Duodenal mucosa (tissue), 2 donors: ENCODE measurements around the gene PIK3R6.

Experiments
- H3K27ac ChIP-seq: one replicate; pipeline ENCODE4 v1.7.0; 2013; ENCODE audit warnings: low read depth, low read length
- H3K27me3 ChIP-seq, 2 donors: one replicate each; pipeline ENCODE4 v1.7.0; 2013; ENCODE audit warnings: low read length in 2 of 2, control low read depth in 1 of 2; ENCODE audit not compliant: insufficient read depth in 2 of 2, control insufficient read depth in 1 of 2
- H3K36me3 ChIP-seq, 2 donors: one replicate each; pipeline ENCODE4 v1.7.0; 2013; ENCODE audit warnings: low read length in 2 of 2, control low read depth in 1 of 2; ENCODE audit not compliant: insufficient read depth in 2 of 2, control insufficient read depth in 1 of 2
- H3K4me1 ChIP-seq, 2 donors: one replicate each; pipeline ENCODE4 v1.7.0; 2013; ENCODE audit warnings: low read length in 2 of 2, control low read depth in 1 of 2; ENCODE audit not compliant: insufficient read depth in 2 of 2, control insufficient read depth in 1 of 2
- H3K4me3 ChIP-seq, 2 donors: one replicate each; pipeline ENCODE4 v1.7.0; 2013; ENCODE audit warnings: low read length in 2 of 2, low read depth in 1 of 2
- H3K9ac ChIP-seq, 2 donors: one replicate each; pipeline ENCODE4 v1.7.0; 2013; ENCODE audit warnings: low read length in 2 of 2, low read depth in 1 of 2
- H3K9me3 ChIP-seq, 2 donors: one replicate each; pipeline ENCODE4 v1.7.0; 2013; ENCODE audit warnings: low read length in 2 of 2, control low read depth in 1 of 2; ENCODE audit not compliant: control insufficient read depth in 1 of 2

The PIK3R6 gene

DNA sequence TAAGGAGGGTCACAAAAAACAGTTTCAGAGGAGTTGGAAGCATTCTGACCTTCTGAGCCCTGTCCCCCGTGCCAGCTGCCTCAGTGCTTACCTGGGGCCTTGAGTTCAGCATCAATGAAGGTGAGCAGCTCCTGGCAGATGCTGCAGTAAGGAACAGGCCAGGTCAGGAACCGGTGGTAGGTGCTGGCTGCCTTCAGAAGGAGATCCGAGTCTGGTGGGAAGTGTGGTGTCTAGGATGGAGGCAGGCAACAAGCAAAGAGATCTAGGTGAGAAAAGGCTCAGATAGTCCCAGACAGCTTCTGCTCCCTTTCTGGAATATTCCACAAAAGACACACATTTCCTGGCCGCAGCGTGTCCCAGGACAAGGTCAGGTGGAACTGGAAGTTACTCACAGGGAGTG, 37.2 kb upstream of the PIK3R6 start:
- H3K9me3 ChIP-seq = no peaks in the 10 kb centered on the region
- H3K4me1 ChIP-seq = peaks cover 0 to 6% of the 10 kb centered on the region in 2 donors
- H3K36me3 ChIP-seq = peaks cover 5 to 7% of the 10 kb centered on the region in 2 donors
- no peak overlapping the region for H3K27ac ChIP-seq
- H3K27me3 ChIP-seq = no peaks in the 10 kb centered on the region
- no peak overlapping the region for H3K4me3 ChIP-seq
- H3K9ac ChIP-seq = no peak overlapping the region

DNA sequence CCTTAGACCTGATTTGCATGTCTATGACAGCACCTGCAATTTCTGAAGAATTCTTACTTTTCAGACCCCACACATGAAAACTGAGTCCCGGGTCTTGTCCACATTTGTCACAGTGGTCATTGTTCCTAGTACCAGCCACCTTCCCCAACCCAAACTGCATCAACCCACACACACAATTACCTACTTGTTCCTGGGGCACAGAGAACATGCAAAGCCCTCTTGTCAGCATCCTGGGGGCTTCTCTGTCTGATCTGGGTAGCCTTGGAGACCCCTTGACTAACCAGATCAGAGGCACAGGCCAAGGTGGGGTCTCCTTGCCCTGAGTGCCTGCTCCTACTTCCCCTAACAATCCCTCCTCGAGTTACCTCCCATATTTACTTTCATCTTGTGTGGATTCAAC, 36.7 kb upstream of the PIK3R6 start:
- no peaks in the 10 kb centered on the region for H3K27me3 ChIP-seq
- H3K4me3 ChIP-seq = no peak overlapping the region
- H3K9me3 ChIP-seq = no peaks in the 10 kb centered on the region
- H3K9ac ChIP-seq = no peak overlapping the region
- peaks cover 5% of the 10 kb centered on the region in 2 donors for H3K36me3 ChIP-seq
- peaks cover 4 to 6% of the 10 kb centered on the region in 2 donors for H3K4me1 ChIP-seq
- H3K27ac ChIP-seq = no peak overlapping the region

DNA sequence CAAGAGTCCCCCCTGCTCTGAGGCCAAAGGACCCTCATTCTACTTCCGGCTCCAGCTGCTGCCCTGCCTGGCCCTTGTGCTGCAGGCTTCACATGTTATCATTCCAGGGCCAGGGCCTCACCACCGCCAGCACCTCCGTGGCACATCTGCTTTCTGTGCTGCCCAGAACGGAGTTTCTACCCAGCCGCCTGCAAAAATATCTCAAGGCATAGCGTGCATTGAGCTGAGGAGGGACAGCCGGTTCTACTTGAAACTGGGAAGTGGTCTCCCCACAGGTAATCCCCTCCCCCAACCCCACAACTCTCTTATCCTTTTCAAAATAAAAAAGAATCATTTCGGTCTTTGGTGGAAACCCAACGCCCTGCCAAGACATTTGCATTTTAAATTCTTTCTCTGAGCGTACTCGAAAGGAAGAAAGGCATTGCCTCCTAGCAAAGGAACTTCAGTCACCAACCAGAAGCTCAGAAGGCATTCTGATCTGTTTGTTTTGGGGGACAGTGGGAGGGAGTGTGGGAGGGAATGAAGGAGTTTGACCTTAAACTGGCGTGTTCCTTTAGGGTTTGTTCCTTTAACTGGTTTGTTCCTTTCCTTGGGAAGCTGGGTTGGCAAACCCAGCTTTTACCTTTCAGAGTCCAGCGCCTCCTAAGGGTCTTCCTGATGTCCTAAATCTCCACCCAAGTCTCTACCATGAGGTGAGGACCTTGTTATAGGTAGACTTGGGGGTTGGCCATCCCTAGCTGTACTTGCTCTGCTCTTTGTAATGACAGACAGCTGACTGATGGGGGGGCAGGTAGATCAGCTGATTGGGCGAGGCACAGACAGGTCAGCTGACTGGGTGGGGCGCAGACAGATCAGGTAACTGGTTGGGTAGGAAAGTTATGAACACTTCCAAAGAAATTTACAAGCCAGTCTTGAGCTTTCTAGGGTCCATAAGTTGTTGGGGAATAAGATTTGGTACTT, 33.4 kb upstream of the PIK3R6 start:
- H3K9me3 ChIP-seq = no peaks in the 10 kb centered on the region
- peaks cover 5% of the 10 kb centered on the region in 2 donors for H3K36me3 ChIP-seq
- peaks cover 4 to 6% of the 10 kb centered on the region in 2 donors for H3K4me1 ChIP-seq
- no peak overlapping the region for H3K9ac ChIP-seq
- H3K4me3 ChIP-seq = no peak overlapping the region
- no peaks in the 10 kb centered on the region for H3K27me3 ChIP-seq
- H3K27ac ChIP-seq = no peak overlapping the region

DNA sequence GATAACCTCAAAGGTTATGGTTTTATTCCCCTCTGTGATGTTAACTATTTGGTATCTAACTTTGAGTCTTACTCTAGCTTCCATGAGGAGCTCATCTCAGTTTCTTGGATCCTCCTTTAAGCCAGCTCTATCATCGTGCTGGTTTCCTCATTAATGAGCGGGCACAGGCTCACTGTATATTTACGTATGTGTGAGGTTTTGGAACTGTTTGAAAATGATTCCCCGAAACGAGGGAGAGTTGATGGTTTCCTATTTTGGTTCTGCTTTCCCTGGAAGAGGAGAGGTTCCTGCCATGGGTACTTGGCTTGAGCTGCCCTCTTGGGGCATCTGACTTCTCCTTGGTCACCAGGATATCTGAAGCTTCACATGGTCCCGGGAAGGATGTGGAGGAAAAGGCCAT, 32.7 kb upstream of the PIK3R6 start:
- H3K4me1 ChIP-seq = peaks cover 4 to 6% of the 10 kb centered on the region in 2 donors
- H3K4me3 ChIP-seq = no peak overlapping the region
- no peaks in the 10 kb centered on the region for H3K9me3 ChIP-seq
- H3K36me3 ChIP-seq = peaks cover 5% of the 10 kb centered on the region in 2 donors
- H3K27ac ChIP-seq = no peak overlapping the region
- no peak overlapping the region for H3K9ac ChIP-seq
- H3K27me3 ChIP-seq = no peaks in the 10 kb centered on the region

DNA sequence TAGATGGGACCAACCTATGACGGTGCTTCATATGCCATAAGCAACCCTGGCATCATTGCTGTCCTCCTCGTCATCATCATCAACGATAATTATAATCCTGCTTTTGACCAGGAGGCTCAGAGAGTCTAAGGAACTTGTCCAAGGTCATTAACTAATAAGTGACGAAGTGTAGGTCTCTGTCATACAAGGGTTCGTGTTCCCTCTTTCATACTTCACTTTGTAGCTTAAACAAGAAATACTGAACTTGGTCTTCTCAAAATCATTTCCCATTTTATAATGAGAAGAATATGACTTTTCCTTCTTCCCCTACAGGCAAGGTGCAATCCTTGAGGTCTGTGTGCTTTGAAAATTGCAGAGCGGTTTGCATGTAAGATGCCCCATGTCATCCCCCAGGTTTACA, 31.2 kb upstream of the PIK3R6 start:
- no peaks in the 10 kb centered on the region for H3K9me3 ChIP-seq
- H3K27ac ChIP-seq = no peak overlapping the region
- H3K27me3 ChIP-seq = no peaks in the 10 kb centered on the region

DNA sequence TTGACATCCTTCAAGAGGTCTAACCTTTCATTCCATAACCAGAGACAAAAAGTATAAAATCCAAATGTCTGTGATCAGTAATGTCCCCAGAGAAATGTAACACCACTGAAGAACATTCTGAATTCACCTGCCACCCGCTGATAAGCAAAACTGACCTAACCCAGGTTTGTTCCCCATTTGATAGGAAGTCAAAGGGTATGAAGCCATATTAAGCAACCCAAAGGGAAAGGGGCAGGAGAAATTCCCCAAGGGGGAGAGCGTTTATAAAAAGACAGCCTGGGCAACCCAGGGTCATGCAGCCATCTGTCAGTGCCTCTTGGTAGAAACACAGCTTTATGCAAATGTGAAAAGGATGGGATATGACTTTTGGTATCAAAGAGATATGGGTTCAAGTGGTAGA, 30.7 kb upstream of the PIK3R6 start:
- Histone ChIP-seq H3K9me3 (no peaks in the 10 kb centered on the region), H3K4me3 (no peak overlapping the region), H3K4me1 (peaks cover 4 to 6% of the 10 kb centered on the region in 2 donors), H3K36me3 (no peaks in the 10 kb centered on the region), H3K27me3 (no peaks in the 10 kb centered on the region), H3K9ac (no peak overlapping the region), H3K27ac (no peak overlapping the region)

More for the DNA sequence above, 31.2 kb upstream of the PIK3R6 start:
- Histone ChIP-seq H3K36me3 (no peaks in the 10 kb centered on the region), H3K9ac (no peak overlapping the region), H3K4me1 (peaks cover 4 to 6% of the 10 kb centered on the region in 2 donors), H3K4me3 (no peak overlapping the region)

DNA sequence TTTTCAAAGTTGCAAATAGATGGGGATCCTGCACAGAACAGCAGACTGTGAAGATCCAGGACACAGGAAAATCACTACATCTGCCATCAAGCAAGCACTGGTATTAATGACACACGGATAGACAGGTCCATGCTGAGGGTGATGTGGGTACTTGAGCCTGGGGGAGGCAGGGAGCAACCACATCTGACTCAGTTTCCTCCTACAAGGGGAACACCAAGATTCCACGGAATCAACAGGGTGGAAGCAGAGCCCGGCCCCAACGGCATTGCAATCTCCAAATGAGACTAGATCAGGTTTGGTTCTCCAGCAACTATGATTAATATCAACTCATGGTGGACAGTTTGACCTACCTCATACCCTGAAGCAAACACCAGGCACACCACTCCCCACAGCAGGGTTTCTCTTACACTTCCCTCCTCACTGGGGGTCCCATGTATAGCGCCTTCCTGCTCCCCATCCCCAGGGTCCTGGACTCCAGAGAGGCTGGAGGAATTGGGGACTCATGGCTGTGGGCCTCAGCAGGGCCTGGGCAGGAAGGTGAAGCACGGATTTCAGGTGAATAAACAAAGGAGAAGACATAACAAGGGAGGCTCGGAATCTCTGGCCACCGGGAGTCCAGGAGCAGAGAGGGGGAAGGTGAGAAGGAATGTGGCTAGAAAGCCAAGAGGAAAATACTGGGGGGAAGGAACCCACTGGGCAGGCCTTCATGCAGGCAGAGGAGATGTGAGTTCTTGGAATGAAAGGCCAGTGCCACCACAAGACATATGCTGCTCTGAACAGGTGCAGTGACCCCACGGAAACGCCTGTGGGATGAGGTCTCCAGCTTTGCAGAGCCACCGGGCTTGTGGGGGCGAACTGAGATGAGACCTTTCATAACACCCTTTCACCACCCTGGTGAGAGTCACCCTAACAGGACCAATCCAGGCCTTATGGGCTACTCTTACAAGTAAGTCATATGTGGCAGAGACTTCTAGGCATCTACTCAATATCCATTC, 29.5 kb upstream of the PIK3R6 start:
- Histone ChIP-seq H3K4me3 (no peak overlapping the region), H3K9me3 (no peaks in the 10 kb centered on the region), H3K27me3 (no peaks in the 10 kb centered on the region), H3K9ac (no peak overlapping the region), H3K27ac (no peak overlapping the region), H3K36me3 (no peaks in the 10 kb centered on the region), H3K4me1 (peaks cover 4 to 6% of the 10 kb centered on the region in 2 donors)

DNA sequence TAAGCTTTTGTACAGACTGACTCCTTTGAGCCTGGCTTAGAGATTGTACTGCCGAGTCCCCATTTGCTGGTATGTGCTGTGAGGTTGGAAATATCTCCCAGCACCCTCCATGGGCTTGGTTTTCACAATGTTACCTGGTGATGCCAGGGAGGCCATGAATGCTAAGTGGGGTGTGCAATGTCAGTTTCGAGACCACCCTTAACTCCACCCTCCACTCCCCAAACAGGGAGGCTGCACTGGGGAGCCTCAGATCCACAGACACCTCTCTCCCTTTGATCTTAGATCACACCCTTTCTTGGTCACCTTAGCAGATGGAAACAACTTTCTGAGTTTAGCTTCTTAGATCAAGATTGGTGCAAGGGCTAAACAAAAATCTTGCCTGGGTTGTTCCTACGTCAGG, 28.6 kb upstream of the PIK3R6 start:
- no peak overlapping the region for H3K9ac ChIP-seq
- no peaks in the 10 kb centered on the region for H3K27me3 ChIP-seq
- H3K9me3 ChIP-seq = no peaks in the 10 kb centered on the region
- H3K27ac ChIP-seq = no peak overlapping the region
- H3K36me3 ChIP-seq = no peaks in the 10 kb centered on the region
- H3K4me3 ChIP-seq = no peak overlapping the region
- peaks cover 2 to 4% of the 10 kb centered on the region in 2 donors for H3K4me1 ChIP-seq

DNA sequence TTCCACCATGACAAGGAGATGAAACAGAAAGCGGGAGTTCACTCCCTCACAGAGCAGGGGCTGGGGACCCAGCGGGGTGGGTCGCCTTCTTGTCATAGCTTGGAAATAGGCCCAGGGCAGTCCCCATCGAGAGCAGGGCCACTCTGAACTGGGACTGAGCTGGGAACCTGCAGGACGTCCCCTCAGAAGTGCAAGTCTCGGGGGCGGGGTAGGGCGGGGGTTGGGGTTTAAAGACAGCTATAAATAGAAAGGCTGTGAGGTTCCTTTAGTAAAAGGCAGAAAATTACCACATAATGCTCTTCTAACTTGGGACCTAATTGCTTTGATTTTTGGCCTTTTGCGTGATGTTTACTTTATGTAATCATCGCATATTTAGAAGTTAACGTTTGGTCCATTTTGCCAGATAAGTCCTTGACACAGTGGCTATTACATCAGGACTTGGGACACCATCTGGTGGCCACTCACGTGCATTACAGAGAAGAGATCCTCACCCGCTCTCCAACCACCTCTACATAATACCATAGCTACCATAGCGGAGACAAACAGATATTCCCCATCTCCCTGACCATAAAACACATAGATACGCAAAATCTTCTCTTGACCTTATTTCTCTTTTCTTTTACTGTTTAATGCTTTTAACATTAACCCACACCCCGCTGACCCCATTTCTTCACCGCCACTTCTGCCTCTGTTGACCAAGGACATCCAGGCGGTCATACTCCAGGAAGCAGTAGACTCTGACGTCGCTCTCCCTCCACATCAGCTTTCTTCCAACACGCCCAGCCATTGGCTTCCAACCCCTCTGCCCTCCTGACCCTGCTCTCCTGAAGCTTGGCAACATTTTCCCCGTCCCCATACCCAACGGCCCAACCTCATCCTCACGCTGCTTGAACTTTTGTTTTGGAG, 27.5 kb upstream of the PIK3R6 start:
- Histone ChIP-seq H3K9me3 (no peaks in the 10 kb centered on the region), H3K9ac (no peak overlapping the region), H3K4me1 (peaks cover 0 to 4% of the 10 kb centered on the region in 2 donors), H3K27me3 (no peaks in the 10 kb centered on the region), H3K36me3 (peaks cover 0 to 3% of the 10 kb centered on the region in 2 donors), H3K4me3 (no peak overlapping the region), H3K27ac (no peak overlapping the region)
